Eye (tissue), 1 donor: ENCODE results near the gene ASB14.

ENCODE experiments used
- DNase-seq: peaks from one replicate; pipeline ENCODE4 v3.0.0-alpha.2; 2015

Gene ASB14

GRCh38 chr3:57257678-57258077 is 34.8 kb downstream of the ASB14 start:
- DNase-seq = no peak

DNA sequence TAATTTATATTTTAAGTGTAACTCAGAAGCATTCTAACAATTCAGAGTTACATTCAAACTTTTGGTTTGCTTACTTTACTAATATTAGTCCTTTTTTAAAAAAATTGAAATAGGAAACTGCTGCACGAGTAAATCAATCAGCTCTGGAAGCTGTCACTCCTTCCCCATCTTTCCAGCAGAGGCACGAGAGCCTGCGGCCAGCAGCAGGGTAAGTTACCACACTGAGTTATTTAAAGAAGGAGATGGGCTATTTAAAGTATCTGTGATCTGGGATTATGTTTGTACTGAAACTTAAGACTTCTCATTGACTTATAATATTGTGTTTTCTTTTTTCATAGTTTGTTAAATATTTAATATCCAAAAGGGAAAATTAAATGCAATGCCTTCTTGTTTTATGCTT is 35.6 kb downstream of the ASB14 start:
- no peak for DNase-seq

- no peak for DNase-seq
Observed at GRCh38 chr3:57252404-57252803, 40.1 kb downstream of the ASB14 start.

DNA sequence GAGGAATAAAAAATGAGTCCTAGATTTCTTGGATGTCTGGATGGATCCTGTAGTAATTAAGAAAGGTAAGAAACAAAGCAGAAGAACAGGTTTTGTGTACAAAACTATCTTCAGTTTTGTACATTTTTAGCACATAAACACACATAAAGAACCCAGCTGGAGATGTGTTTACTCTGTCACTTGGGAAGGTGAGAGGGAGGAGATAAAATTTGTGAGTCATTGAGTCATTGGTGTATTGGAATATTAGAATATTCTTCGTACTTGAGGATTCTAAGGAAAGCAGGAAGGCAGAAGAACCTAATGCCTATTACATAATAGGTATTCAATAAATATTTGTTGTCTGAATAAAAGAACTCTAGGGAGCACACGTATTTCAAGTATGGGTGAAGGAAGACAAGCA is 47.5 kb downstream of the ASB14 start:
- DNase-seq = no peak

DNA sequence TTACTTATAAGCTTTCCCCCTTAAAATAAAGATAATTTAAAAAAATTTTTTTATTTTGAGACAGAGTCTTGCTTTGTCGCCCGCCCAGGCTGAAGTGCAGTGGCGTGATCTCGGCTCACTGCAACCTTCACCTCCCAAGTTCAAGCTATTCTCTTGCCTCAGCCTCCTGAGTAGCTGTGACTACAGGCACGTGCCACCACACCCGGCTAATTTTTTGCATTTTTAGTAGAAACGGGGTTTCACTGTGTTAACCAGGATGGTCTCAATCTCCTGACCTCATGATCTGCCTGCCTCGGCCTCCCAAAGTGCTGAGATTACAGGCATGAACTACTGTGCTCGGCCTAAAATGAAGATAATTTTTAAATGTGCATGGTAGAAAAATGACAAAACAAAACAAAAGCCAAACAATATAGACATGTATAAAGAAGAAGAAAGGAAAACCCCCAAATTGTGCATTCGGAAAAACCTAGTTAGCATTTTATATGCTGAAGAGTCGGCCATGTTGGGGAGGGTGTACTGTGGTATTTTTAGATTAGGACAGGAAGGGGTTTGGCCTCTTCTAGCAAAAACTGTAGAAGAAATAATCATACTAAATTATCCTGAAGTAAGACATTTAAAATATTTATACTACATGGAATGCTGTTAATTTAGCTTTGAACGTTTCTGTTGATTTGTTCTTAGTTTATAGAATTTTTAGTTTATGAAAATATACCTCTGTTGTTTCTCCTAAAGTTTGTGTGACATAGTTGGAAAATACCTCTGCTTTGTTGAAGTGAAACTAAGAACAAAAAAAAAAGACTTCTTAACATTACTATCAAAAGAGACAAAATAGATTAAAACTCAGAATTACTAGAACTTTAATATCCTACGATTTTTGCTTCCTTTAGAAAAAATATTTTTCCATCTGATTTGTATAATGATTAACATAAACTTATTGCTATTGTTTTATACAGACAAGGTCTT is 57.6 kb downstream of the ASB14 start:
- no peak for DNase-seq

- DNase-seq = no peak
Observed at GRCh38 chr3:57233799-57234198, 58.7 kb downstream of the ASB14 start.

- no peak for DNase-seq
Observed at GRCh38 chr3:57230006-57230405, 62.5 kb downstream of the ASB14 start.

- DNase-seq = peak; percentile 85
Observed at GRCh38 chr3:57227930-57228751, 64.3 kb downstream of the ASB14 start.

GRCh38 chr3:57227204-57227929 is 65.1 kb downstream of the ASB14 start, which contains the start of gene APPL1:
APPL1 (plus strand) TSS chr3:57227729; CDS start chr3:57227884, 155 bp downstream.
- DNase-seq = peak; percentile 97

DNA sequence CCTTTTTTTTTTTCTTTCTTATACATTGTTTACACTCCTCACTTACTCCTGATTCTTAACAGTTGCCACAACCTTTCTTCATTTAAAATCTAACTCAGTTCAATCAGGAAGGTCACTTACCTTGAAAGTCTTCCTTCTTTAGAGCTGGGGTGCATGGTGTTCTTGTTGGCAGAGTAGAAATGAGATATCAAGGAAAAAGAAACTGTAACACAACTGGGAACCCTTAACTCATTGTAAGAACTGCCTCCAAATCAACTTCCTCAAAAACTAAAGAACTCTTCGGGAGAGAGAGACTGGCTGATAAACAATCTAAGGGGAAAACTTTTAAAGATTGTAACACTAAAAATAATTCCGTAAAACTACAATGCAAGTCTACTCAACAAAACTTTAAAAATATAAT is 66.3 kb downstream of the ASB14 start:
- no peak for DNase-seq

DNA sequence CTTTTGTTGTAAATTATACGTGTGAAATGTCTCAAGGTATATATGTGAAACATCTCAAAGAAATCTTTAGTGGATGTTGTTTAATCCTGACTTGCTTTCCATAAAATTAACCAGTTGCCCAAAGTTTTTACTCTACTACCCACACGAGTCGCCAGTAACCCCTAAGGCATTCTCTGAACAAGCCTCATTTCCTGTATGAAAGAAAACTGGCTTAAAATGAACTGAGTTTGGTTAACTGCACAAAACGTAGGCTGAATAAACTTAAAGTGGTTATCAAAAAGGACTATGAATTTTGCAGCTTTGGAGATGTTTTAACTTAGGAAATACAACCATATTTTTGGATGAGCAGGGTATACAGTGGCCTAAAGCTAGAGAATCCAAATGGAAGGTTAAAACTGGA is 67.6 kb downstream of the ASB14 start:
- no peak for DNase-seq

DNA sequence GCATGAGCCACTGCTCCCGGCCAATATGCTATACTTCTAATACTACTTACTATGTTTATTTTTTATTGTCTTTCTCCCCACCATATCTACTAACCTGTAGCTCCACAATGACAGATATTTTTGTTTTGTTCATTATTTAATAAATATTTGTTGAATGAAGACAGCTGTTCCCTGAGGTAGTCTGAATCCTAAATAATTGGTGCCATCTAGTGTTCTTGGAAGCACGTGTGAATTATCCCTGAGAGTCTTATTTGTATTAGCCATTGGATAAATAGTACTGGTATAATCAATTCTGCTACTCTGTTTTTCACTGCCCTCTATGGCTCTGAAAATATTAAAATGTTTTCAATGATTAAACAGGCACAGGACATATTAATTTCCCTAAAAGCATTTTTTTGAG is 70.6 kb downstream of the ASB14 start:
- DNase-seq = peak; percentile 30
